ENCODE results near the gene C2orf80.
"Not testable (repeated sequence)": the region's sequence is repeated elsewhere in the genome, so short reads cannot be mapped to it uniquely, and the experiment has no call there.

Gene C2orf80

GRCh38 chr2:208189810-208190503 is at the start of gene C2orf80:
Gene C2orf80, minus strand, starts transcription at chr2:208190030. Its CDS starts 3,044 bp downstream, at chr2:208186986.
- DNase-seq, result no peak

GRCh38 chr2:208235860-208236259 is 46.0 kb upstream of the C2orf80 start:
- DNase-seq, result no peak

GRCh38 chr2:208234786-208235185 is 45.0 kb upstream of the C2orf80 start:
- DNase-seq, result no peak

GRCh38 chr2:208228476-208228875 is 38.6 kb upstream of the C2orf80 start:
- DNase-seq, result no peak

GRCh38 chr2:208227581-208228232 is 37.9 kb upstream of the C2orf80 start:
- DNase-seq, result no peak

- no peak for DNase-seq
These were observed 35.0 kb upstream of the C2orf80 start for GRCh38 chr2:208224802-208225201.

GRCh38 chr2:208222351-208222750 is 32.5 kb upstream of the C2orf80 start:
- no peak for DNase-seq

- not testable (repeated sequence) for DNase-seq
These were observed 32.0 kb upstream of the C2orf80 start for GRCh38 chr2:208221873-208222272.

GRCh38 chr2:208210688-208211451 is 21.0 kb upstream of the C2orf80 start:
- DNase-seq, result no peak

- no peak for DNase-seq
These were observed 18.7 kb upstream of the C2orf80 start for GRCh38 chr2:208208335-208209085.

GRCh38 chr2:208207769-208208168 is 17.9 kb upstream of the C2orf80 start:
- DNase-seq, result no peak

- DNase-seq, result no peak
These were observed 14.3 kb upstream of the C2orf80 start for GRCh38 chr2:208204166-208204565.

GRCh38 chr2:208195531-208195930 is 5.7 kb upstream of the C2orf80 start:
- DNase-seq, result no peak

GRCh38 chr2:208192611-208193236 is 2.9 kb upstream of the C2orf80 start:
- DNase-seq, result no peak

- DNase-seq, result no peak
These were observed 591 bp downstream of the C2orf80 start for GRCh38 chr2:208189069-208189809.

- no peak for DNase-seq
These were observed 2.9 kb downstream of the C2orf80 start for GRCh38 chr2:208186893-208187292.

- no peak for DNase-seq
These were observed 3.4 kb downstream of the C2orf80 start for GRCh38 chr2:208186465-208186864.

- DNase-seq, result no peak
These were observed 5.7 kb downstream of the C2orf80 start for GRCh38 chr2:208183972-208184705.

GRCh38 chr2:208183526-208183925 is 6.3 kb downstream of the C2orf80 start:
- DNase-seq, result no peak

- no peak for DNase-seq
These were observed 7.0 kb downstream of the C2orf80 start for GRCh38 chr2:208182835-208183234.
